ENCODE results near the gene INSYN1.

- TF ChIP-seq CTCF (IDR thresholded peaks at IDR 0.05): no peak
- TF ChIP-seq POLR2A (IDR thresholded peaks at IDR 0.05): no peak
These were observed 29.3 kb upstream of the INSYN1 start for GRCh38 chr15:73782344-73782959.
